ENCODE data around the gene RPS6KA4.

The RPS6KA4 gene

DNA sequence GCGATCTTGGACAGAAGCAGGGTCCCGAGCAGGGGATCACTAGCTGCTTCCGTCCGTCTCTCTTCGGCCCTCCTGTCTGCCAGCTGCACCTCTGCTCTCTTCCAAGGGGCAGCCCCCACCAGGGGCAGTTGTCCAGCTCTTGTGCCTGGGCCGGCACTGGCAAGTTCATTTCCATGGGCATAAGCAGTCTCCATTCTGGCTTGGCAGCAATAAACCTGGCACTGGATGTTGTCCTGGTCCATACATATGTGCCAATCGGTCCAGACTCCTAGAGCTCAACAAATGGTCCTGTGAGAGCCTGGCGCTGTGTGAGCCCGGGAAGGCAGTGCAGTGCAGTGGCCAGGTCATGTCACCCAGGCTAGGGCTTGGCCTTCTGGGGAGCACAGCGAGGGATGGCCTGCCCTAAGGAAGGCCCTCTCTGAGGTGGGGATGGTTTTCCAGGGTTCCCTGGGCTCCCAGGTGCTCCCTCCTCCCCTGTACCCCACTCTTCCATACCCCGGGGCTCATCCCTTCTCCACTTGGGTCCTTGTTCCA is 60.4 kb downstream of the RPS6KA4 start:
- DNase-seq (ENCODE audit: low read depth in 2 of 2) = no peak

DNA sequence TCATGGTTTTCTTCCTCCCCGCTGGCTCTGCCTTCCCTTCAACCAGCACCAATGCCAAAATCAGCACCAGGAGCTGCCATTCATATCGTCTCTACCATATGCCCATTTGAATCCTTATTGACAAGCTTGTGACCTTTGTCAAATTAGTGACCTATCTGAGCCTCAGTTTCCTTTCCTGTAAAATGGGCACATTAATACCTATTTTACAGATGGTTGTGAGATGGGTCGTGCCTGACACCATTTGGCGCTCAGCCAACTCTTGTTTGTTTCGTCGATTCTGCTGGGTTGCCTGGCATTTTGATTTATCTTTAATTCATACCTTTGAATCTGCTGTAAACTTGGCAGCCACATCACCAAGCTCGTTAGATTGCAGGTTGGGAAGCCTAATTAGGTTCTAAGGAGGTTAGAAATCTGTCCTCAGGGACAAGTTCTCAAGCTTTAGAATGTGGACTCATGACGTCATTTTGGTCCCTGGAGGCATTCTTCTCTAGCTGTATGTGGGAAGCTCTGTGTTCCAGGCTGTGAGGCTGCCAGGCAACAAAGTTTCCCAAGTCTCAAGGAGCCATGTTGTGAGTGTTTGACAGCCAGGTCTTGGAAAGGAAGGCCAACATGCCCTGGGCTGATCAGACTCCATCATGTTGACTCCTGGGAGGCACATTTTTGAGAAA is 61.0 kb downstream of the RPS6KA4 start:
- no peak for DNase-seq (ENCODE audit: low read depth in 2 of 2)

Data from fibroblast of skin of left quadriceps (primary cell).